Measurements from ENCODE around the gene TTPAL.
A peak's percentile ranks its signal among the peaks of the same experiment; 100 is the strongest.

Gene TTPAL

GRCh38 chr20:44477151-44477550 lies 1.5 kb downstream of the TTPAL start:
- in situ Hi-C loops (cut with MboI; ENCODE audit: low sequenced_read_pairs, unreplicated experiment), result no loop called here
- TF ChIP-seq, protein P1, sequence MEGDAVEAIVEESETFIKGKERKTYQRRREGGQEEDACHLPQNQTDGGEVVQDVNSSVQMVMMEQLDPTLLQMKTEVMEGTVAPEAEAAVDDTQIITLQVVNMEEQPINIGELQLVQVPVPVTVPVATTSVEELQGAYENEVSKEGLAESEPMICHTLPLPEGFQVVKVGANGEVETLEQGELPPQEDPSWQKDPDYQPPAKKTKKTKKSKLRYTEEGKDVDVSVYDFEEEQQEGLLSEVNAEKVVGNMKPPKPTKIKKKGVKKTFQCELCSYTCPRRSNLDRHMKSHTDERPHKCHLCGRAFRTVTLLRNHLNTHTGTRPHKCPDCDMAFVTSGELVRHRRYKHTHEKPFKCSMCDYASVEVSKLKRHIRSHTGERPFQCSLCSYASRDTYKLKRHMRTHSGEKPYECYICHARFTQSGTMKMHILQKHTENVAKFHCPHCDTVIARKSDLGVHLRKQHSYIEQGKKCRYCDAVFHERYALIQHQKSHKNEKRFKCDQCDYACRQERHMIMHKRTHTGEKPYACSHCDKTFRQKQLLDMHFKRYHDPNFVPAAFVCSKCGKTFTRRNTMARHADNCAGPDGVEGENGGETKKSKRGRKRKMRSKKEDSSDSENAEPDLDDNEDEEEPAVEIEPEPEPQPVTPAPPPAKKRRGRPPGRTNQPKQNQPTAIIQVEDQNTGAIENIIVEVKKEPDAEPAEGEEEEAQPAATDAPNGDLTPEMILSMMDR (IDR thresholded peaks at IDR 0.05; ENCODE audit: borderline replicate concordance, control extremely low read depth, extremely low read depth, insufficient read depth, missing control alignments), result no peak
- DNase-seq (ENCODE audit: low spot score), result no peak

DNA sequence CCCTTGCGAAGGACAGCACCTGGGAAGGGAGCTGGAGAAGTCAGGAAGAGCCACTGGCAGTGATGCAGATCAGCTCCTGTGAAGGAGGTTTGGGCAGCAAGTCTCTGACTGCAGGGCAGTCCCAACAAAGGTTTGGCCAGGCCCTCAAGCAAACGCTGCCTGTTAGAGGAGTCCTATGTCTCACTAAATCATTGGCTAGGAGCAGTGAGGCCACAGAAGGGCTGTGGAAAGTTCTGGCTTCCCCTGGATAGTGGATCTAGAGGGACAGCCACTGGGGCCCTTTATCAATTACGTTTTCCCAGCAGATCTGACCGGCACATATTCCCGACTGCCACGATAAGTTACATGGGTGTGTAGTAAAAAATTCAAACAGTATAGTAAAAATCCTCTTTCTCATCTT lies 2.5 kb downstream of the TTPAL start:
- in situ Hi-C loops (cut with MboI; ENCODE audit: low sequenced_read_pairs, unreplicated experiment), result no loop called here
- no peak for DNase-seq (ENCODE audit: low spot score)
- TF ChIP-seq, protein P1 (IDR thresholded peaks at IDR 0.05; ENCODE audit: borderline replicate concordance, control extremely low read depth, extremely low read depth, insufficient read depth, missing control alignments), result no peak

GRCh38 chr20:44479643-44480042 lies 4.0 kb downstream of the TTPAL start:
- in situ Hi-C loops (cut with MboI; ENCODE audit: low sequenced_read_pairs, unreplicated experiment), result no loop called here
- DNase-seq (ENCODE audit: low spot score), result peak; percentile 37
- TF ChIP-seq, protein P1 (IDR thresholded peaks at IDR 0.05; ENCODE audit: borderline replicate concordance, control extremely low read depth, extremely low read depth, insufficient read depth, missing control alignments), result no peak

- in situ Hi-C loops (cut with MboI; ENCODE audit: low sequenced_read_pairs, unreplicated experiment), result no loop called here
- DNase-seq (ENCODE audit: low spot score), result no peak
- TF ChIP-seq, protein P1 (IDR thresholded peaks at IDR 0.05; ENCODE audit: borderline replicate concordance, control extremely low read depth, extremely low read depth, insufficient read depth, missing control alignments), result no peak
These were observed 4.4 kb downstream of the TTPAL start for GRCh38 chr20:44480097-44480496.

DNA sequence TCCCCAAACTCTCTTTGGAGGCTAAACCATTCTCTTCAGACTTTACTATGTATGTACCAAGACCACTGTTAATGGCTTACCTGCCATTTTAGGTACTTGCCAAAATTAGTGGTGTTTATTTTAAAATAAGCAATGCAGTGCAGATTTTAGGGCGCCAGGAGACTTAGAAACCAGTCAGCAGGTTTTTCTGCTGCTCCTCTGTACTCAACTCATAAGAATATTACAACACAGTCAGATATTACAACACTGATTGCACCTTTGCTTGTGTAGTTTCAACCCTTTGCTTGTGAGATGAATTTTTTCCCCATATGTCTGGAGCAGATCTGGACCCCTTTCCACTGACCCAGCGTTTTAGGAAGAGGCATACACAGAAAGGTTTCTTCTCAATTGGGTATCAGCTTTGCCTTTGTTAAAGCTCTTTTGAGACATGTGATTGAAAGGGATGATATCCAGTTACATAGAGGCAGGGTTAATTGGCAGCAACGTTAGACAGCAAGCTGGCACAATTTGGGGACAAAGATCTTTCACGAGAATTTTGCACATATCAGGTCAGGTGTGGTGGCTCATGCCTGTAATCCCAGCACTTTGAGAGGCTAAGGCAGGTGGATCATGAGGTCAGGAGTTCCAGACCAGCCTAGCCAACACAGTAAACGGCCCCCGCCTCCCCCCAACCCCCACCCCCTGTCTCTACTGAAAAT lies 6.2 kb downstream of the TTPAL start:
- in situ Hi-C loops (cut with MboI; ENCODE audit: low sequenced_read_pairs, unreplicated experiment), result no loop called here
- TF ChIP-seq, protein P1 (IDR thresholded peaks at IDR 0.05; ENCODE audit: borderline replicate concordance, control extremely low read depth, extremely low read depth, insufficient read depth, missing control alignments), result no peak
- DNase-seq (ENCODE audit: low spot score), result no peak

- TF ChIP-seq, protein P1 (IDR thresholded peaks at IDR 0.05; ENCODE audit: borderline replicate concordance, control extremely low read depth, extremely low read depth, insufficient read depth, missing control alignments), result no peak
- in situ Hi-C loops (cut with MboI; ENCODE audit: low sequenced_read_pairs, unreplicated experiment), result no loop called here
- DNase-seq (ENCODE audit: low spot score), result no peak
These were observed 7.4 kb downstream of the TTPAL start for GRCh38 chr20:44483112-44483511.
